CD4-positive, alpha-beta T cell treated with Interleukin-6 for 4 hours (primary cell): Measurements from ENCODE around the gene PARD3.

Experiments used
- DNase-seq: peaks from one replicate; pipeline ENCODE4 v3.0.0-alpha.2; 2020; ENCODE audit warnings: mixed read lengths

The PARD3 gene

GRCh38 chr10:34736976-34737771 lies 77.9 kb downstream of the PARD3 start:
- DNase-seq, result no peak

- no peak for DNase-seq
Observed at GRCh38 chr10:34734918-34735317, 80.2 kb downstream of the PARD3 start.

- no peak for DNase-seq
Observed at GRCh38 chr10:34732926-34733325, 82.2 kb downstream of the PARD3 start.

GRCh38 chr10:34731885-34732701 lies 83.0 kb downstream of the PARD3 start:
- no peak for DNase-seq

GRCh38 chr10:34731213-34731612 lies 83.9 kb downstream of the PARD3 start:
- DNase-seq, result no peak

- no peak for DNase-seq
Observed at GRCh38 chr10:34730726-34731125, 84.4 kb downstream of the PARD3 start.

GRCh38 chr10:34729619-34730018 lies 85.5 kb downstream of the PARD3 start:
- no peak for DNase-seq

GRCh38 chr10:34728361-34728760 lies 86.7 kb downstream of the PARD3 start:
- DNase-seq, result no peak

GRCh38 chr10:34727595-34728033 lies 87.5 kb downstream of the PARD3 start:
- no peak for DNase-seq

GRCh38 chr10:34726862-34727261 lies 88.2 kb downstream of the PARD3 start:
- DNase-seq, result no peak

- DNase-seq, result no peak
Observed at GRCh38 chr10:34723750-34724149, 91.3 kb downstream of the PARD3 start.

GRCh38 chr10:34722404-34722803 lies 92.7 kb downstream of the PARD3 start:
- no peak for DNase-seq

GRCh38 chr10:34721208-34721840 lies 93.8 kb downstream of the PARD3 start:
- no peak for DNase-seq

- DNase-seq, result no peak
Observed at GRCh38 chr10:34719746-34720145, 95.3 kb downstream of the PARD3 start.

GRCh38 chr10:34719328-34719727 lies 95.8 kb downstream of the PARD3 start:
- DNase-seq, result no peak

- DNase-seq, result no peak
Observed at GRCh38 chr10:34717429-34717828, 97.7 kb downstream of the PARD3 start.

- DNase-seq, result no peak
Observed at GRCh38 chr10:34716958-34717357, 98.1 kb downstream of the PARD3 start.

GRCh38 chr10:34716234-34716633 lies 98.9 kb downstream of the PARD3 start:
- no peak for DNase-seq

GRCh38 chr10:34715511-34716187 lies 99.4 kb downstream of the PARD3 start:
- no peak for DNase-seq

- no peak for DNase-seq
Observed at GRCh38 chr10:34713875-34714274, 101.2 kb downstream of the PARD3 start.

- DNase-seq, result no peak
Observed at GRCh38 chr10:34711500-34711899, 103.6 kb downstream of the PARD3 start.

GRCh38 chr10:34710391-34710751 lies 104.7 kb downstream of the PARD3 start:
- DNase-seq, result no peak
